Epithelial cell of proximal tubule (primary cell): ENCODE measurements around the gene PKHD1. TPM values are rescaled to one million over a fixed set of nuclear protein-coding genes. Genes with fewer than 3 reads are reported as not detected.

ENCODE experiments used
- DNase-seq: peaks from one replicate; pipeline ENCODE4 v3.0.0-alpha.2; 2011; ENCODE audit warnings: low read depth
- H3K4me3 ChIP-seq: 2 replicates; pipeline ENCODE4 v1.5.1; 2011; ENCODE audit warnings: low read depth, mild to moderate bottlenecking, low read length
- CTCF ChIP-seq: conservative IDR thresholded peaks from 2 replicates; pipeline ENCODE4 v1.5.1; 2012; ENCODE audit warnings: low read depth, mild to moderate bottlenecking, low read length
- total RNA-seq: library from RNA; depleted of rRNA; stranded (reverse); fragments of >200 nt; gene quantifications from 2 replicates; pipeline ENCODE4 v1.2.3, GENCODE V29; 2015

PKHD1 gene
- total RNA-seq, 1 donor from 2014 or later = 1.7 TPM

- H3K4me3 ChIP-seq = no peak overlapping the region
- no peak for TF ChIP-seq CTCF
- no peak for DNase-seq
Observed at GRCh38 chr6:51675020-51675921, 412.1 kb downstream of the PKHD1 start.

- no peak for DNase-seq
- no peak overlapping the region for H3K4me3 ChIP-seq
- TF ChIP-seq CTCF = no peak
Observed at GRCh38 chr6:51663525-51663924, 423.9 kb downstream of the PKHD1 start.

GRCh38 chr6:51660767-51661166, 426.6 kb downstream of the PKHD1 start:
- TF ChIP-seq CTCF = no peak
- no peak overlapping the region for H3K4me3 ChIP-seq
- no peak for DNase-seq

GRCh38 chr6:51657491-51657890, 429.9 kb downstream of the PKHD1 start:
- TF ChIP-seq CTCF = no peak
- no peak for DNase-seq
- no peak overlapping the region for H3K4me3 ChIP-seq

GRCh38 chr6:51655517-51655916, 431.9 kb downstream of the PKHD1 start:
- no peak for DNase-seq
- no peak overlapping the region for H3K4me3 ChIP-seq
- TF ChIP-seq CTCF = no peak

- DNase-seq = no peak
- TF ChIP-seq CTCF = no peak
- no peak overlapping the region for H3K4me3 ChIP-seq
Observed at GRCh38 chr6:51654647-51655046, 432.8 kb downstream of the PKHD1 start.
